H9 (cell line): ENCODE data around the gene MCHR2. TPM values are rescaled to one million over a fixed set of nuclear protein-coding genes. Genes with fewer than 3 reads are reported as not detected.

ENCODE experiments used
- DNase-seq: peaks from one replicate; pipeline ENCODE4 v3.0.0-alpha.2; 2017
- H2AFZ ChIP-seq: one replicate; pipeline ENCODE4 v1.6.1; 2013; ENCODE audit warnings: mild to moderate bottlenecking, low read length, control low read depth, moderate library complexity
- H2AK5ac ChIP-seq: 2 replicates; pipeline ENCODE4 v1.6.1; 2013; ENCODE audit warnings: low read length, control low read depth, mixed read lengths; ENCODE audit not compliant: insufficient read length
- H2BK120ac ChIP-seq: one replicate; pipeline ENCODE4 v1.6.1; 2013; ENCODE audit warnings: low read depth, mild to moderate bottlenecking, low read length, control low read depth, inconsistent platforms; ENCODE audit not compliant: poor library complexity, severe bottlenecking
- H2BK12ac ChIP-seq: 2 replicates; pipeline ENCODE4 v1.6.1; 2013; ENCODE audit warnings: low read length, control low read depth, mixed read lengths, low read depth; ENCODE audit not compliant: insufficient read length
- H2BK15ac ChIP-seq: 2 replicates; pipeline ENCODE4 v1.6.1; 2013; ENCODE audit warnings: low read depth, low read length, control low read depth
- H2BK20ac ChIP-seq: one replicate; pipeline ENCODE4 v1.6.1; 2013; ENCODE audit warnings: low read depth, mild to moderate bottlenecking, low read length, control low read depth, inconsistent platforms; ENCODE audit not compliant: poor library complexity, severe bottlenecking
- H2BK5ac ChIP-seq: 2 replicates; pipeline ENCODE4 v1.6.1; 2013; ENCODE audit warnings: low read length, control low read depth, mixed read lengths; ENCODE audit not compliant: insufficient read length
- H3K14ac ChIP-seq: 2 replicates; pipeline ENCODE4 v1.6.1; 2013; ENCODE audit warnings: low read length, control low read depth; ENCODE audit not compliant: insufficient read depth
- H3K18ac ChIP-seq: 2 replicates; pipeline ENCODE4 v1.6.1; 2013; ENCODE audit warnings: low read depth, mild to moderate bottlenecking, mixed read lengths, low read length, control low read depth; ENCODE audit not compliant: insufficient read length
- H3K23ac ChIP-seq: 2 replicates; pipeline ENCODE4 v1.6.1; 2013; ENCODE audit warnings: low read length, control low read depth, mixed read lengths, low read depth; ENCODE audit not compliant: insufficient read length
- H3K23me2 ChIP-seq: 2 replicates; pipeline ENCODE4 v1.6.1; 2013; ENCODE audit warnings: low read depth, mild to moderate bottlenecking, mixed read lengths, low read length, control low read depth; ENCODE audit not compliant: insufficient read length, poor library complexity, severe bottlenecking
- H3K27ac ChIP-seq: 2 replicates; pipeline ENCODE4 v1.5.1; 2013; ENCODE audit warnings: low read length, control low read depth, mixed read lengths, low read depth; ENCODE audit not compliant: insufficient read length
- H3K27me3 ChIP-seq: 2 replicates; pipeline ENCODE4 v1.6.1; 2013; ENCODE audit warnings: low read length, control low read depth, inconsistent platforms; ENCODE audit not compliant: insufficient read depth
- H3K4ac ChIP-seq: 2 replicates; pipeline ENCODE4 v1.6.1; 2013; ENCODE audit warnings: low read depth, mild to moderate bottlenecking, control low read depth, inconsistent platforms, low read length, moderate library complexity
- H3K4me1 ChIP-seq: 2 replicates; pipeline ENCODE4 v1.6.1; 2013; ENCODE audit warnings: low read length, control low read depth, inconsistent platforms; ENCODE audit not compliant: insufficient read depth
- H3K4me2 ChIP-seq: 2 replicates; pipeline ENCODE4 v1.6.1; 2013; ENCODE audit warnings: low read length, control low read depth, mixed read lengths; ENCODE audit not compliant: insufficient read length, insufficient read depth
- H3K56ac ChIP-seq: 2 replicates; pipeline ENCODE4 v1.6.1; 2013; ENCODE audit warnings: low read depth, mild to moderate bottlenecking, mixed read lengths, low read length, control low read depth; ENCODE audit not compliant: insufficient read length
- H3K79me1 ChIP-seq: 2 replicates; pipeline ENCODE4 v1.6.1; 2013; ENCODE audit warnings: low read depth, mild to moderate bottlenecking, moderate library complexity, low read length, control low read depth, inconsistent platforms; ENCODE audit not compliant: insufficient read depth, poor library complexity, severe bottlenecking
- H3K79me2 ChIP-seq: 2 replicates; pipeline ENCODE4 v1.6.1; 2013; ENCODE audit warnings: low read length, control low read depth, inconsistent platforms; ENCODE audit not compliant: insufficient read depth
- H3K9ac ChIP-seq: 2 replicates; pipeline ENCODE4 v1.6.1; 2013; ENCODE audit warnings: low read length, control low read depth, mixed read lengths; ENCODE audit not compliant: insufficient read length; ENCODE audit errors: extremely low read depth
- H3K9me3 ChIP-seq: one replicate; pipeline ENCODE4 v1.6.1; 2013; ENCODE audit warnings: low read depth, low read length, inconsistent platforms; ENCODE audit not compliant: control insufficient read depth
- H3T11ph ChIP-seq: one replicate; pipeline ENCODE4 v1.6.1; 2013; ENCODE audit warnings: mild to moderate bottlenecking, low read length, control low read depth, inconsistent platforms
- H4K20me1 ChIP-seq: one replicate; pipeline ENCODE4 v1.6.1; 2013; ENCODE audit not compliant: control insufficient read depth, insufficient read length, insufficient read depth
- H4K5ac ChIP-seq: 2 replicates; pipeline ENCODE4 v1.6.1; 2013; ENCODE audit warnings: low read depth, mild to moderate bottlenecking, mixed read lengths, low read length, control low read depth; ENCODE audit not compliant: insufficient read length
- H4K8ac ChIP-seq: replicated peaks from 2 replicates; pipeline ENCODE4 v1.6.1; 2013; ENCODE audit warnings: low read length, control low read depth, mixed read lengths, low read depth; ENCODE audit not compliant: insufficient read length
- H4K91ac ChIP-seq: 2 replicates; pipeline ENCODE4 v1.6.1; 2013; ENCODE audit warnings: low read depth, mild to moderate bottlenecking, moderate library complexity, mixed read lengths, low read length, control low read depth; ENCODE audit not compliant: insufficient read length
- H3K27ac Mint-ChIP-seq, 3 experiments: 2 replicates in 2 of 3; 3 replicates in 1 of 3; pipeline ENCODE4 v1.8.0; 2020 to 2021; ENCODE audit warnings: mixed read lengths in 3 of 3, mild to moderate bottlenecking in 1 of 3, moderate library complexity in 1 of 3
- H3K27me3 Mint-ChIP-seq: 2 replicates; pipeline ENCODE4 v1.8.0; 2021; ENCODE audit warnings: low read depth, mild to moderate bottlenecking, moderate library complexity, mixed read lengths
- H3K36me3 Mint-ChIP-seq, 3 experiments: 2 replicates in 2 of 3; 3 replicates in 1 of 3; pipeline ENCODE4 v1.8.0; 2020 to 2021; ENCODE audit warnings: low read depth in 3 of 3, mixed read lengths in 3 of 3; ENCODE audit not compliant: insufficient read depth in 1 of 3
- H3K4me1 Mint-ChIP-seq, 2 experiments: 2 replicates each; pipeline ENCODE4 v1.8.0; 2020; ENCODE audit warnings: mixed read lengths in 2 of 2
- H3K4me3 Mint-ChIP-seq, 2 experiments: 2 replicates in 1 of 2; 3 replicates in 1 of 2; pipeline ENCODE4 v1.8.0; 2020 to 2021; ENCODE audit warnings: mild to moderate bottlenecking in 2 of 2, mixed read lengths in 2 of 2, moderate library complexity in 1 of 2
- H3K9me3 Mint-ChIP-seq, 2 experiments: 2 replicates in 1 of 2; 3 replicates in 1 of 2; pipeline ENCODE4 v1.8.0; 2020; ENCODE audit warnings: mild to moderate bottlenecking in 2 of 2, mixed read lengths in 2 of 2, moderate library complexity in 1 of 2
- CTCF ChIP-seq: fragments of 200-600 bp; sonication (generic); conservative IDR thresholded peaks from 3 replicates; pipeline ENCODE4 v1.8.0; 2021; ENCODE audit warnings: antibody characterized with exemption, mild to moderate bottlenecking
- WGBS: extraction: QIAGEN DNeasy Blood & Tissue Kit; methylation state at CpG from one replicate; pipeline ENCODE4 v1.1.7; 2013; ENCODE audit warnings: missing lambda C conversion rate, low lambda C conversion rate, mixed read lengths; ENCODE audit not compliant: insufficient read length; ENCODE audit errors: extremely low coverage; 5-methylcytosine and 5-hydroxymethylcytosine counted together
- total RNA-seq: library from RNA; stranded (reverse); gene quantifications from 2 replicates; pipeline ENCODE4 v1.2.1, GENCODE V29; 2021

Gene MCHR2
- total RNA-seq, 1 experiment from 2014 or later, result not detected

DNA sequence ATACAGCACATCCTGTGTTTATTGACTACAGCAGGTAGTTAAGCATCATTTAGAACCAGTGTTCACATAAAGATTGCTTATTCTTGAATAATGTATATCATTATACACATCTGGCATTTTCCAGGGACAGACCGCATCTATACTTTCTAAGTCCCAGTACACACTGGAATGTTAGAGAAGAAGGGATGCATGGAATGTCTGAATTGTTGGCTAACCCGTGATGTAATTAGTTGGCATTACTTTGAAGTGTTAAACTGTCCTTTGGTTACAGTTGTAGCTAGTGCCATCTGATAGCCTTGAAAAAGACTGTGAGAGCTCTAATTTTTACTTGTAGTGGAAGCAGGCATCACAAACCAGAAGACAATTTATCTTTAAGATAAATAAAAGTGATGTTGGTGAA is 29.8 kb upstream of the MCHR2 start:
- Mint-ChIP-seq H3K27ac (no peak overlapping the region), H3K9me3 (0 out of 5 replicates have a peak, but pooled peaks cover 0 to 2% of the 10 kb centered on the region in 2 experiments), H3K4me1 (no peaks in the 10 kb centered on the region), H3K4me3 (no peak overlapping the region), H3K36me3 (no peaks in the 10 kb centered on the region), H3K27me3 (no peaks in the 10 kb centered on the region)
- no peak overlapping the region for H2BK12ac ChIP-seq
- no peak overlapping the region for H2AFZ ChIP-seq
- H4K20me1 ChIP-seq, result no peaks in the 10 kb centered on the region
- H3T11ph ChIP-seq, result no peak overlapping the region
- H3K4me2 ChIP-seq, result no peak overlapping the region
- H4K8ac ChIP-seq, result no peak overlapping the region
- H3K79me1 ChIP-seq, result no peaks in the 10 kb centered on the region
- H3K56ac ChIP-seq, result no peak overlapping the region
- no peak overlapping the region for H4K91ac ChIP-seq
- H3K23me2 ChIP-seq, result no peaks in the 10 kb centered on the region
- H3K9me3 ChIP-seq, result no peaks in the 10 kb centered on the region
- no peak overlapping the region for H3K27ac ChIP-seq
- H3K14ac ChIP-seq, result no peak overlapping the region
- no peak overlapping the region for H3K9ac ChIP-seq
- no peaks in the 10 kb centered on the region for H3K27me3 ChIP-seq
- DNase-seq, result no peak
- no peak overlapping the region for H3K4ac ChIP-seq
- no peak for TF ChIP-seq CTCF
- H2AK5ac ChIP-seq, result no peak overlapping the region
- no CpG with 5 or more reads among the region's 2 CpGs for WGBS
- H2BK20ac ChIP-seq, result no peak overlapping the region
- no peaks in the 10 kb centered on the region for H3K79me2 ChIP-seq
- H3K23ac ChIP-seq, result no peak overlapping the region
- no peak overlapping the region for H3K18ac ChIP-seq
- no peak overlapping the region for H2BK120ac ChIP-seq
- no peak overlapping the region for H2BK5ac ChIP-seq
- H2BK15ac ChIP-seq, result no peak overlapping the region
- no peak overlapping the region for H4K5ac ChIP-seq
- no peaks in the 10 kb centered on the region for H3K4me1 ChIP-seq
